ENCODE measurements around the gene UGT1A6. TPM values are rescaled to one million over a fixed set of nuclear protein-coding genes. Genes with fewer than 3 reads are reported as not detected.
"Not testable (repeated sequence)": the region's sequence is repeated elsewhere in the genome, so short reads cannot be mapped to it uniquely, and the experiment has no call there.

Gene UGT1A6
- total and polyA plus RNA-seq, 2 donors from 2014 or later, result 43.7 to 110 TPM

- TF ChIP-seq CTCF (IDR thresholded peaks at IDR 0.05; ENCODE audit: borderline replicate concordance, extremely low read depth, insufficient read depth), result no peak
- Histone ChIP-seq H3K4me1 (ENCODE audit: control insufficient read depth in 2 of 3, insufficient read depth in 2 of 3, low read depth in 1 of 3, low read length in 3 of 3) (peaks cover 0 to 4% (median 0%) of the 10 kb centered on the region in 3 donors), H3K9me3 (ENCODE audit: control insufficient read depth in 2 of 3, insufficient read depth in 1 of 3, low read length in 3 of 3) (no peaks in the 10 kb centered on the region), H3K4me3 (ENCODE audit: low read length in 3 of 3) (no peak overlapping the region), H3K27me3 (ENCODE audit: control insufficient read depth, insufficient read depth, low read length) (no peaks in the 10 kb centered on the region), H3K9ac (ENCODE audit: low read length in 3 of 3) (no peak overlapping the region), H3K36me3 (ENCODE audit: control insufficient read depth in 2 of 3, insufficient read depth in 3 of 3, low read length in 3 of 3) (peaks cover 0 to 9% (median 0%) of the 10 kb centered on the region in 3 donors), H3K27ac (ENCODE audit: low read depth in 2 of 2, low read length in 2 of 2) (no peak overlapping the region)
- DNase-seq (no peak), FAIRE-seq (no peak)
- intact Hi-C loops (cut with DNase I), result no loop called here
Measured at GRCh38 chr2:233714121-233714520, 21.4 kb downstream of the UGT1A6 start.

DNA sequence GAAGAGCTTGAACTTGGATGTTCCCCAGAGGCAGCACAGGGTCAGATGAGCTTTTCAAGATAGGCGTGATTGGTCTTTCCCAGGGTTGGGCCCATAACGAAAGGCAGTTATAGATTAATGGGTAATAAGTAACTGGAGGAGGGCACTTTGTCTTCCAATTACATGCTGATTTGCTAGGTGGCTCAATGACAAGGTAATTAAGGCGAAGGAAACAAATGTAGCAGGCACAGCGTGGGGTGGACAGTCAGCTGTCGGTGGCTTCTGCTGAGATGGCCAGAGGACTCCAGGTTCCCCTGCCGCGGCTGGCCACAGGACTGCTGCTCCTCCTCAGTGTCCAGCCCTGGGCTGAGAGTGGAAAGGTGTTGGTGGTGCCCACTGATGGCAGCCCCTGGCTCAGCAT, 25.9 kb downstream of the UGT1A6 start, which contains the start of gene UGT1A4:
UGT1A4 (plus strand) TSS at position 185 of the 400 bp plus-strand sequence; CDS start at position 270, 85 bp downstream.
- H3K27me3 ChIP-seq (ENCODE audit: control insufficient read depth, insufficient read depth, low read length), result no peaks in the 10 kb centered on the region
- H3K36me3 ChIP-seq (ENCODE audit: control insufficient read depth in 2 of 3, insufficient read depth in 3 of 3, low read length in 3 of 3), result peaks cover 0 to 5% (median 0%) of the 10 kb centered on the region in 3 donors
- H3K9ac ChIP-seq (ENCODE audit: low read length in 3 of 3), result no peak within 1 kb of the TSS
- intact Hi-C loops (cut with DNase I), result no loop called here
- no peak within 1 kb of the TSS for H3K27ac ChIP-seq (ENCODE audit: low read depth in 2 of 2, low read length in 2 of 2)
- no peak for TF ChIP-seq CTCF (IDR thresholded peaks at IDR 0.05; ENCODE audit: borderline replicate concordance, extremely low read depth, insufficient read depth)
- no peaks in the 10 kb centered on the region for H3K9me3 ChIP-seq (ENCODE audit: control insufficient read depth in 2 of 3, insufficient read depth in 1 of 3, low read length in 3 of 3)
- DNase-seq (no peak), FAIRE-seq (no peak)
- H3K4me1 ChIP-seq (ENCODE audit: control insufficient read depth in 2 of 3, insufficient read depth in 2 of 3, low read depth in 1 of 3, low read length in 3 of 3), result no peaks in the 10 kb centered on the region
- H3K4me3 ChIP-seq (ENCODE audit: low read length in 3 of 3), result no peak within 1 kb of the TSS

GRCh38 chr2:233728723-233729301, 36.1 kb downstream of the UGT1A6 start, which contains the start of gene UGT1A3:
TSS of gene UGT1A3 (plus strand) at chr2:233729042. CDS start at chr2:233729127, 85 bp downstream.
- FAIRE-seq, result no peak
- DNase-seq, result no peak
- H3K9ac ChIP-seq (ENCODE audit: low read length in 3 of 3), result no peak within 1 kb of the TSS
- no peak within 1 kb of the TSS for H3K4me3 ChIP-seq (ENCODE audit: low read length in 3 of 3)
- no peaks in the 10 kb centered on the region for H3K9me3 ChIP-seq (ENCODE audit: control insufficient read depth in 2 of 3, insufficient read depth in 1 of 3, low read length in 3 of 3)
- H3K27me3 ChIP-seq (ENCODE audit: control insufficient read depth, insufficient read depth, low read length), result no peaks in the 10 kb centered on the region
- TF ChIP-seq CTCF (IDR thresholded peaks at IDR 0.05; ENCODE audit: borderline replicate concordance, extremely low read depth, insufficient read depth), result no peak
- no peak within 1 kb of the TSS for H3K27ac ChIP-seq (ENCODE audit: low read depth in 2 of 2, low read length in 2 of 2)
- no peaks in the 10 kb centered on the region for H3K4me1 ChIP-seq (ENCODE audit: control insufficient read depth in 2 of 3, insufficient read depth in 2 of 3, low read depth in 1 of 3, low read length in 3 of 3)
- intact Hi-C loops (cut with DNase I), result no loop called here
- H3K36me3 ChIP-seq (ENCODE audit: control insufficient read depth in 2 of 3, insufficient read depth in 3 of 3, low read length in 3 of 3), result no peaks in the 10 kb centered on the region

- H3K27ac ChIP-seq (ENCODE audit: low read depth in 2 of 2, low read length in 2 of 2); H3K4me3 ChIP-seq (ENCODE audit: low read length in 3 of 3); H3K4me1 ChIP-seq (ENCODE audit: control insufficient read depth in 2 of 3, insufficient read depth in 2 of 3, low read depth in 1 of 3, low read length in 3 of 3); FAIRE-seq; H3K27me3 ChIP-seq (ENCODE audit: control insufficient read depth, insufficient read depth, low read length); intact Hi-C loops (cut with DNase I); H3K9ac ChIP-seq (ENCODE audit: low read length in 3 of 3); DNase-seq; H3K36me3 ChIP-seq (ENCODE audit: control insufficient read depth in 2 of 3, insufficient read depth in 3 of 3, low read length in 3 of 3); H3K9me3 ChIP-seq (ENCODE audit: control insufficient read depth in 2 of 3, insufficient read depth in 1 of 3, low read length in 3 of 3): not testable (repeated sequence)
Measured at GRCh38 chr2:233736868-233737653, 44.4 kb downstream of the UGT1A6 start.
